ENCODE data around the gene STRBP. TPM values are rescaled to one million over a fixed set of nuclear protein-coding genes. Genes with fewer than 3 reads are reported as not detected.

STRBP gene
- total RNA-seq, 1 donor from 2014 or later, result 17.3 TPM

DNA sequence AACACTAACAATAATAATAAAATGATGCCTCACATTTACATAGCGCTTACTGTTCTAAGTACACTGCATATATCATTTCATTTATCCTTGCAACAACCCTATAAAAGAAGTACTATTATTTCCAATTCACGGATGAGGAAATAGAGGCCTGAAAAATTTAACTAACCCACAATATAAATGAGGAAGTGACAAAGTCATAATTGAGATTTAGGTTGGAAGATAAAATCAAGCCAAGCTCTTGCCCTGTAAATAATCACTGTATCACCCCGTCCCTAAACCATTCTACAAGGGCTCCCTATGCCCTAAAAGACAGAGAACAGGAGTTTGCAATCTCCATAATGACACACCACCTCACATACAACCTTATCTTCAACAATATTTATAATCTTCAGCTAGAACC lies 49.6 kb downstream of the STRBP start:
- DNase-seq (ENCODE audit: extremely low spot score, unreplicated experiment), result no peak
- no peaks in the 10 kb centered on the region for H3K36me3 Mint-ChIP-seq (ENCODE audit: unreplicated experiment)
- H3K4me1 Mint-ChIP-seq (ENCODE audit: unreplicated experiment), result peaks cover 16% of the 10 kb centered on the region
- no peaks in the 10 kb centered on the region for H3K27me3 Mint-ChIP-seq (ENCODE audit: unreplicated experiment)
- no peak overlapping the region for H3K4me3 Mint-ChIP-seq (ENCODE audit: unreplicated experiment)
- no peaks in the 10 kb centered on the region for H3K9me3 Mint-ChIP-seq (ENCODE audit: unreplicated experiment)
- no peak overlapping the region for H3K27ac Mint-ChIP-seq (ENCODE audit: unreplicated experiment)
- no peak for TF ChIP-seq CTCF (IDR thresholded peaks at IDR 0.05)

DNA sequence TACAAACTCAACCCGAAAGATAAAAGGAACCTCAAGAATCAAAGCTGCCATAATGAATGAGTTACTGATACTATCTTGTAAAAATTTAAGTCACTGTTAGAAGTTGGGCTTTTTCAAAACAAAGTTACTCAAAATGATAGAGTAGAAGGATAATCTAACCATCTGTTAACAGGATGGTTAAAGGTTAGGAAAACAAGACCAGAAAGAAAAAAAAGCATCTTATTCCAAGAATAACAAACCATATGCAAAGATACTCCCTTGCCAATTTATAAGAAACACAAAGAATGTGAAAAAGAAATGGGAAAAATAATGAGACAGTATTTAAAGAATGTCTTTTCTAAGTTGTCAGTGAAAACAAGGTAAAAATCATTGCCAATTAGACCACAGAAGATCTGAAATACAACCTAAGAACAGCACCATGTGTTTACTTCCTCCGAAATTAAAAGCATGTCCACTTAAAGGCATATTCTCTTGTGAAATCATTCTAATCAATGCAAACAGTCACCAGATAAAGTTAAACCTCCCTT lies 51.2 kb downstream of the STRBP start:
- H3K9me3 Mint-ChIP-seq (ENCODE audit: unreplicated experiment), result no peaks in the 10 kb centered on the region
- no peak for DNase-seq (ENCODE audit: extremely low spot score, unreplicated experiment)
- H3K27me3 Mint-ChIP-seq (ENCODE audit: unreplicated experiment), result no peaks in the 10 kb centered on the region
- H3K36me3 Mint-ChIP-seq (ENCODE audit: unreplicated experiment), result no peaks in the 10 kb centered on the region
- H3K27ac Mint-ChIP-seq (ENCODE audit: unreplicated experiment), result no peak overlapping the region
- no peak for TF ChIP-seq CTCF (IDR thresholded peaks at IDR 0.05)
- peaks cover 16% of the 10 kb centered on the region for H3K4me1 Mint-ChIP-seq (ENCODE audit: unreplicated experiment)
- H3K4me3 Mint-ChIP-seq (ENCODE audit: unreplicated experiment), result no peak overlapping the region

GRCh38 chr9:123216251-123216797 lies 52.1 kb downstream of the STRBP start:
- no peaks in the 10 kb centered on the region for H3K36me3 Mint-ChIP-seq (ENCODE audit: unreplicated experiment)
- no peak for TF ChIP-seq CTCF (IDR thresholded peaks at IDR 0.05)
- no peak overlapping the region for H3K4me3 Mint-ChIP-seq (ENCODE audit: unreplicated experiment)
- no peaks in the 10 kb centered on the region for H3K9me3 Mint-ChIP-seq (ENCODE audit: unreplicated experiment)
- no peaks in the 10 kb centered on the region for H3K27me3 Mint-ChIP-seq (ENCODE audit: unreplicated experiment)
- no peak overlapping the region for H3K27ac Mint-ChIP-seq (ENCODE audit: unreplicated experiment)
- peaks cover 16% of the 10 kb centered on the region for H3K4me1 Mint-ChIP-seq (ENCODE audit: unreplicated experiment)
- DNase-seq (ENCODE audit: extremely low spot score, unreplicated experiment), result no peak

GRCh38 chr9:123211081-123211480 lies 57.3 kb downstream of the STRBP start:
- DNase-seq (ENCODE audit: extremely low spot score, unreplicated experiment), result no peak
- no peak overlapping the region for H3K27ac Mint-ChIP-seq (ENCODE audit: unreplicated experiment)
- H3K9me3 Mint-ChIP-seq (ENCODE audit: unreplicated experiment), result no peaks in the 10 kb centered on the region
- no peaks in the 10 kb centered on the region for H3K4me1 Mint-ChIP-seq (ENCODE audit: unreplicated experiment)
- TF ChIP-seq CTCF (IDR thresholded peaks at IDR 0.05), result no peak
- H3K27me3 Mint-ChIP-seq (ENCODE audit: unreplicated experiment), result no peaks in the 10 kb centered on the region
- no peak overlapping the region for H3K4me3 Mint-ChIP-seq (ENCODE audit: unreplicated experiment)
- peaks cover 2% of the 10 kb centered on the region for H3K36me3 Mint-ChIP-seq (ENCODE audit: unreplicated experiment)

GRCh38 chr9:123208626-123209174 lies 59.7 kb downstream of the STRBP start:
- H3K4me1 Mint-ChIP-seq (ENCODE audit: unreplicated experiment), result no peaks in the 10 kb centered on the region
- H3K27ac Mint-ChIP-seq (ENCODE audit: unreplicated experiment), result no peak overlapping the region
- TF ChIP-seq CTCF (IDR thresholded peaks at IDR 0.05), result no peak
- H3K4me3 Mint-ChIP-seq (ENCODE audit: unreplicated experiment), result no peak overlapping the region
- peaks cover 2% of the 10 kb centered on the region for H3K36me3 Mint-ChIP-seq (ENCODE audit: unreplicated experiment)
- DNase-seq (ENCODE audit: extremely low spot score, unreplicated experiment), result no peak
- no peaks in the 10 kb centered on the region for H3K27me3 Mint-ChIP-seq (ENCODE audit: unreplicated experiment)
- H3K9me3 Mint-ChIP-seq (ENCODE audit: unreplicated experiment), result no peaks in the 10 kb centered on the region
